Measurements from ENCODE around the gene UBXN2A.

Gene UBXN2A

DNA sequence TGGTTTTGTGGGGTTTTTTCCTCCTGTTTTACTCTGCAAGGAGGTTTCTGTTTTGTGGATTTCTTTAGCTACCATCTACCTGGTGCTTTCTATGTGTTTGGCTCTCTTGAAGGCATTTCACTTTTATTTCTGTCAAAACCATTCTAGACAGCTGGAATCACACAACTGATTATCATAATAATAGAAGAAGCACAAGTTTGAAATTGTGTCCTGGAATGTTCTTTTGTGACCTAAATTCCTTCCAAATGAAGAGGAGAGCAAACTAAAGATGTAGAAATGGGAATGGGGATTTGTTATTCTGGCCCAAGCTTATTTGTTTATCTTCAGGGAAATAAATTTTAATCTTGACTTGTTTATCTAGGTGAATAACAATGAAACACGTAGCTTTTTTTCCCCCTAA, 52.7 kb downstream of the UBXN2A start:
- TF ChIP-seq ZNF10 (tag by site-specific recombination; IDR thresholded peaks at IDR 0.05) = no peak
- TF ChIP-seq ZNF561 (tag by site-specific recombination; IDR thresholded peaks at IDR 0.05; ENCODE audit: borderline replicate concordance) = no peak
- no peak for TF ChIP-seq ZNF701 (tag by site-specific recombination; IDR thresholded peaks at IDR 0.05)
- no peak for TF ChIP-seq ZNF394 (tag by site-specific recombination; IDR thresholded peaks at IDR 0.05; ENCODE audit: borderline replicate concordance)
- TF ChIP-seq GLI2 (tag by site-specific recombination; IDR thresholded peaks at IDR 0.05; ENCODE audit: borderline replicate concordance, low read depth) = no peak
- ChIA-PET POLR2A (no interaction called here), CTCF (interaction anchor here (1.3 kb wide), 1 partner anchor 65 kb away, joined by 3 read pairs; no protein-coding TSS in a partner anchor)
- Histone ChIP-seq H3K27ac (ENCODE audit: extremely low read depth, low read depth, low read length) (no peak overlapping the region), H3K9me3 (ENCODE audit: control insufficient read depth, insufficient read depth, low read depth, low read length) (no peaks in the 10 kb centered on the region), H3K4me1 (ENCODE audit: control insufficient read depth, insufficient read depth, low read length) (no peaks in the 10 kb centered on the region; the same call in 1 of the 2 replicates), H3K36me3 (ENCODE audit: control insufficient read depth in 2 of 2, insufficient read depth in 1 of 2, low read length in 2 of 2) (peaks cover 2 to 10% of the 10 kb centered on the region in 2 experiments; a peak in 2 of 3 replicates), H3K4me3 (ENCODE audit: low read depth, low read length) (no peak overlapping the region)

DNA sequence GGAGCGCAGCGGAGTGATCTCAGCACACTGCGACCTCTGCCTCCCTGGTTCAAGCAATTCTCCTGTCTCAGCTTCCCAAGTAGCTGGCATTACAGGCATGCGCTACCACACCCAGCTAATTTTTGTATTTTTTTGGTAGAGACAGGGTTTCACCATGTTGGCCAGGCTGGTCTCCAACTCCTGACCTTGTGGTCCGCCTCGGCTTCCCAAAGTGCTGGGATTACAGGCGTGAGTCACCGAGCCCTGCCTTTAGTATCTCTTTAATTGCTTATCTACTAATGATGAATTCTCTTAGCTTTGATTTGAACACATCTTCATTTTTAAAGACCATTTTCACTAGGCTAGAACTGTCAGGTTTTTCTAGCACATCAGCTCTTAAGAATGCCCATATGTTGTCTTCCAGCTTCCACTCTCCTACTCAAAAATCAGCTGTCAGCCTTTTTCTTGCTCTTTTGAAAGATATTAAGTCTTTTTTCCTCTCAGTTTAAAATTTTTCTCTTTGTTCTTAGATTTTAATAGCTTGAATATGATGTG, 53.5 kb downstream of the UBXN2A start:
- no peak for TF ChIP-seq ZNF558 (tag by site-specific recombination; IDR thresholded peaks at IDR 0.05)
- TF ChIP-seq, protein P1, sequence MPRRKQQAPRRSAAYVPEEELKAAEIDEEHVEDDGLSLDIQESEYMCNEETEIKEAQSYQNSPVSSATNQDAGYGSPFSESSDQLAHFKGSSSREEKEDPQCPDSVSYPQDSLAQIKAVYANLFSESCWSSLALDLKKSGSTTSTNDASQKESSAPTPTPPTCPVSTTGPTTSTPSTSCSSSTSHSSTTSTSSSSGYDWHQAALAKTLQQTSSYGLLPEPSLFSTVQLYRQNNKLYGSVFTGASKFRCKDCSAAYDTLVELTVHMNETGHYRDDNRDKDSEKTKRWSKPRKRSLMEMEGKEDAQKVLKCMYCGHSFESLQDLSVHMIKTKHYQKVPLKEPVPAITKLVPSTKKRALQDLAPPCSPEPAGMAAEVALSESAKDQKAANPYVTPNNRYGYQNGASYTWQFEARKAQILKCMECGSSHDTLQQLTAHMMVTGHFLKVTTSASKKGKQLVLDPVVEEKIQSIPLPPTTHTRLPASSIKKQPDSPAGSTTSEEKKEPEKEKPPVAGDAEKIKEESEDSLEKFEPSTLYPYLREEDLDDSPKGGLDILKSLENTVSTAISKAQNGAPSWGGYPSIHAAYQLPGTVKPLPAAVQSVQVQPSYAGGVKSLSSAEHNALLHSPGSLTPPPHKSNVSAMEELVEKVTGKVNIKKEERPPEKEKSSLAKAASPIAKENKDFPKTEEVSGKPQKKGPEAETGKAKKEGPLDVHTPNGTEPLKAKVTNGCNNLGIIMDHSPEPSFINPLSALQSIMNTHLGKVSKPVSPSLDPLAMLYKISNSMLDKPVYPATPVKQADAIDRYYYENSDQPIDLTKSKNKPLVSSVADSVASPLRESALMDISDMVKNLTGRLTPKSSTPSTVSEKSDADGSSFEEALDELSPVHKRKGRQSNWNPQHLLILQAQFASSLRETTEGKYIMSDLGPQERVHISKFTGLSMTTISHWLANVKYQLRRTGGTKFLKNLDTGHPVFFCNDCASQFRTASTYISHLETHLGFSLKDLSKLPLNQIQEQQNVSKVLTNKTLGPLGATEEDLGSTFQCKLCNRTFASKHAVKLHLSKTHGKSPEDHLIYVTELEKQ (tag by site-specific recombination; IDR thresholded peaks at IDR 0.05; ENCODE audit: borderline replicate concordance) = no peak
- no peaks in the 10 kb centered on the region; the same call in 1 of the 2 replicates for H3K4me1 ChIP-seq (ENCODE audit: control insufficient read depth, insufficient read depth, low read length)
- no peaks in the 10 kb centered on the region for H3K9me3 ChIP-seq (ENCODE audit: control insufficient read depth, insufficient read depth, low read depth, low read length)
- ChIA-PET CTCF (interaction anchor here (0.7 to 1.3 kb wide), 2 partner anchors 66 to 91 kb away, joined by 3 read pairs; no protein-coding TSS in a partner anchor), POLR2A (no interaction called here)
- no peak overlapping the region for H3K4me3 ChIP-seq (ENCODE audit: low read depth, low read length)
- H3K36me3 ChIP-seq (ENCODE audit: control insufficient read depth in 2 of 2, insufficient read depth in 1 of 2, low read length in 2 of 2) = peaks cover 11 to 13% of the 10 kb centered on the region in 2 experiments
- H3K27ac ChIP-seq (ENCODE audit: extremely low read depth, low read depth, low read length) = no peak overlapping the region

DNA sequence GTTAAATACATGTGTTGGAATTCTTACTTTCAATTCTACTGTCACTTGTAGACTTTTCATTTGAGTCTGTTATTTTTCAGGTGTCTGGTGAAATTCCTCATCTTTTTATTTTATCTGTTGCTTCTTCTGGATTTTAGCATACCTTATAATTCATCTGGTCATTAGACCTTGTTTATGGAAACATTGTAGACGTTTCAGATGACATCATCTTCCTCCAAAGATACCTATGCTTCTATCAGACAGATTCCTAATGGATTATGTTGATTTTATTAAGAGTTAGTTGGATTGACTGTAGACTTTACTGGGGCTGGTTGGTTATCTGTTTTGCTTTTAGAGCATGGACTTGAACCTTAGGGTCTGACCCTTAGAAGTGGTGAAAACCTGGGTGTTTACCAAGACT, 54.3 kb downstream of the UBXN2A start:
- H3K36me3 ChIP-seq (ENCODE audit: control insufficient read depth in 2 of 2, insufficient read depth in 1 of 2, low read length in 2 of 2) = peaks cover 13 to 17% of the 10 kb centered on the region in 2 experiments
- H3K27ac ChIP-seq (ENCODE audit: extremely low read depth, low read depth, low read length) = no peak overlapping the region
- CTCF ChIA-PET = no interaction called here
- H3K4me1 ChIP-seq (ENCODE audit: control insufficient read depth, insufficient read depth, low read length) = no peaks in the 10 kb centered on the region; the same call in 1 of the 2 replicates
- POLR2A ChIA-PET = no interaction called here
- H3K4me3 ChIP-seq (ENCODE audit: low read depth, low read length) = no peak overlapping the region
- H3K9me3 ChIP-seq (ENCODE audit: control insufficient read depth, insufficient read depth, low read depth, low read length) = no peaks in the 10 kb centered on the region
- TF ChIP-seq, protein P2, sequence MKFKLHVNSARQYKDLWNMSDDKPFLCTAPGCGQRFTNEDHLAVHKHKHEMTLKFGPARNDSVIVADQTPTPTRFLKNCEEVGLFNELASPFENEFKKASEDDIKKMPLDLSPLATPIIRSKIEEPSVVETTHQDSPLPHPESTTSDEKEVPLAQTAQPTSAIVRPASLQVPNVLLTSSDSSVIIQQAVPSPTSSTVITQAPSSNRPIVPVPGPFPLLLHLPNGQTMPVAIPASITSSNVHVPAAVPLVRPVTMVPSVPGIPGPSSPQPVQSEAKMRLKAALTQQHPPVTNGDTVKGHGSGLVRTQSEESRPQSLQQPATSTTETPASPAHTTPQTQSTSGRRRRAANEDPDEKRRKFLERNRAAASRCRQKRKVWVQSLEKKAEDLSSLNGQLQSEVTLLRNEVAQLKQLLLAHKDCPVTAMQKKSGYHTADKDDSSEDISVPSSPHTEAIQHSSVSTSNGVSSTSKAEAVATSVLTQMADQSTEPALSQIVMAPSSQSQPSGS (tag by site-specific recombination; IDR thresholded peaks at IDR 0.05; ENCODE audit: low read depth) = peak; percentile 62; the same call in 1 of the 2 replicates
- TF ChIP-seq ZNF76 (tag by site-specific recombination; IDR thresholded peaks at IDR 0.05; ENCODE audit: borderline replicate concordance, low read depth) = no peak

DNA sequence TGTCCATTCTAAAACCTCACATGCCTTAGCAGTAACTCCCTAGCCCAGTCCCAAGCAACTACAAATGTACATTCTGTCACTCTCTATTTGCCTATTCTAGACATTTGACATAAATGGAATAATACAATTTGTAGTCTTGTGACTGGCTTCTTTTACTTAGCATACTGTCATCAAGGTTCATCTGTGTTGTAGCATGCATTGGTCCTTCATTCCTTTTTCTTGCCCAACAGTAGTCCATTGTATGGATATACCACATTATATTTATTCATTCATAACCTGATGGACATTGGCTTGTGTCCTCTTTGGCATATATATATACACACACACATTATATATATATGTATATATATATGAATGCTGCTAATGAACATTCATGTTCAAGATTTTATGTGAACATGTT, 67.4 kb downstream of the UBXN2A start:
- ChIA-PET POLR2A (no interaction called here), CTCF (no interaction called here)
- H3K36me3 ChIP-seq (ENCODE audit: control insufficient read depth in 2 of 2, insufficient read depth in 1 of 2, low read length in 2 of 2) = no peaks in the 10 kb centered on the region; a peak in 1 of 3 replicates
- H3K4me1 ChIP-seq (ENCODE audit: control insufficient read depth, insufficient read depth, low read length) = no peaks in the 10 kb centered on the region
- H3K9me3 ChIP-seq (ENCODE audit: control insufficient read depth, insufficient read depth, low read depth, low read length) = no peaks in the 10 kb centered on the region
- TF ChIP-seq ZNF549 (tag by site-specific recombination; IDR thresholded peaks at IDR 0.05) (no peak), ZNF114 (tag by site-specific recombination; IDR thresholded peaks at IDR 0.05) (no peak), ZNF266 (tag by site-specific recombination; IDR thresholded peaks at IDR 0.05; ENCODE audit: low read depth) (no peak), ZNF132 (tag by site-specific recombination; IDR thresholded peaks at IDR 0.05; ENCODE audit: borderline replicate concordance) (no peak), ZNF2 (tag by site-specific recombination; IDR thresholded peaks at IDR 0.05) (no peak), ZNF624 (tag by site-specific recombination; IDR thresholded peaks at IDR 0.05) (no peak)
- TF ChIP-seq, protein P3, sequence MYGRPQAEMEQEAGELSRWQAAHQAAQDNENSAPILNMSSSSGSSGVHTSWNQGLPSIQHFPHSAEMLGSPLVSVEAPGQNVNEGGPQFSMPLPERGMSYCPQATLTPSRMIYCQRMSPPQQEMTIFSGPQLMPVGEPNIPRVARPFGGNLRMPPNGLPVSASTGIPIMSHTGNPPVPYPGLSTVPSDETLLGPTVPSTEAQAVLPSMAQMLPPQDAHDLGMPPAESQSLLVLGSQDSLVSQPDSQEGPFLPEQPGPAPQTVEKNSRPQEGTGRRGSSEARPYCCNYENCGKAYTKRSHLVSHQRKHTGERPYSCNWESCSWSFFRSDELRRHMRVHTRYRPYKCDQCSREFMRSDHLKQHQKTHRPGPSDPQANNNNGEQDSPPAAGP (tag by site-specific recombination; IDR thresholded peaks at IDR 0.05) = no peak
- H3K27ac ChIP-seq (ENCODE audit: extremely low read depth, low read depth, low read length) = no peak overlapping the region
- H3K4me3 ChIP-seq (ENCODE audit: low read depth, low read length) = no peak overlapping the region

Data from HEK293 (cell line).